OCI-LY3 (cell line): ENCODE results near the gene RNPEPL1.

ENCODE experiments used
- CTCF ChIP-seq: fragments of 200-600, 300-600 bp; sonication (generic); IDR thresholded peaks from 2 replicates; pipeline ENCODE4 v1.5.1; 2014; ENCODE audit warnings: antibody characterized with exemption, low read length, low read depth
- EZH2phosphoT487 ChIP-seq: fragments of 200-600 bp; shearing (Covaris generic); IDR thresholded peaks from 2 replicates; pipeline ENCODE4 v1.6.1; 2018; ENCODE audit warnings: antibody characterized with exemption, mixed run types, low read depth

- TF ChIP-seq CTCF (no peak), EZH2phosphoT487 (no peak)
Measured at GRCh38 chr2:240598311-240598911, 30.1 kb downstream of the RNPEPL1 start.
